Subcutaneous adipose tissue (tissue), 4 donors: Measurements from ENCODE around the gene METTL26. TPM values are rescaled to one million over a fixed set of nuclear protein-coding genes. Genes with fewer than 3 reads are reported as not detected.

Experiments
- CTCF ChIP-seq: fragments of 450-650 bp; IDR thresholded peaks from one replicate; pipeline ENCODE4 v1.5.1; 2016; ENCODE audit warnings: low read depth, mild to moderate bottlenecking, control low read depth, antibody characterized with exemption, moderate library complexity
- total RNA-seq, 4 donors: library from RNA; depleted of rRNA; stranded (reverse); fragments of >200 nt; gene quantifications; one replicate each; pipeline ENCODE4 v1.1.0, GENCODE V29; 2016

Gene METTL26
- total RNA-seq, 4 donors from 2014 or later: 72.2 to 199 (median 117) TPM

GRCh38 chr16:672851-673250, 36.7 kb upstream of the METTL26 start:
- no peak for TF ChIP-seq CTCF

- no peak for TF ChIP-seq CTCF
Observed at GRCh38 chr16:672371-672770, 36.3 kb upstream of the METTL26 start.

- no peak for TF ChIP-seq CTCF
Observed at GRCh38 chr16:671353-672131, 35.4 kb upstream of the METTL26 start.

GRCh38 chr16:670485-671352, 34.6 kb upstream of the METTL26 start:
- TF ChIP-seq CTCF: no peak

- TF ChIP-seq CTCF: no peak
Observed at GRCh38 chr16:669666-670065, 33.6 kb upstream of the METTL26 start.

GRCh38 chr16:668519-669171, 32.5 kb upstream of the METTL26 start:
- no peak for TF ChIP-seq CTCF
